Muscle of back (tissue), 11 donors: Measurements from ENCODE around the gene CNR2. TPM values are rescaled to one million over a fixed set of nuclear protein-coding genes. Genes with fewer than 3 reads are reported as not detected.
"Not testable (repeated sequence)": the region's sequence is repeated elsewhere in the genome, so short reads cannot be mapped to it uniquely, and the experiment has no call there.

Experiments
- DNase-seq, 3 donors: peaks; one replicate each; pipeline versions ENCODE4 v3.0.0 to v3.0.0-alpha.2; 2013
- polyA plus RNA-seq, 10 donors: library from polyadenylated mRNA; unstranded; fragments of 120-200 nt; gene quantifications; one replicate each; pipeline ENCODE4 v1.2.1, GENCODE V29; 2013; ENCODE audit not compliant: insufficient read length in 10 of 10

The CNR2 gene
- polyA plus RNA-seq, 10 donors, result 0.03 to 0.18 (median 0.06) TPM; not detected in 1

- no peak for DNase-seq
Measured at GRCh38 chr1:23836037-23836436, 77.1 kb downstream of the CNR2 start.

- not testable (repeated sequence) for DNase-seq
Measured at GRCh38 chr1:23834156-23834555, 79.0 kb downstream of the CNR2 start.

- no peak for DNase-seq
Measured at GRCh38 chr1:23827717-23828116, 85.4 kb downstream of the CNR2 start.

- not testable (repeated sequence) for DNase-seq
Measured at GRCh38 chr1:23826590-23826989, 86.6 kb downstream of the CNR2 start.

- peak in 1 of 3 donors; percentile 27 for DNase-seq
Measured at GRCh38 chr1:23825762-23826522, 87.2 kb downstream of the CNR2 start.

GRCh38 chr1:23825076-23825761, 87.9 kb downstream of the CNR2 start, which contains the start of gene HMGCL:
TSS of gene HMGCL (minus strand) at chr1:23825429. CDS start at chr1:23825415, 14 bp downstream.
- peak; percentile 90 to 97 (median 92) for DNase-seq

GRCh38 chr1:23824711-23825075, 88.5 kb downstream of the CNR2 start:
- DNase-seq, result no peak

- no peak for DNase-seq
Measured at GRCh38 chr1:23823767-23824166, 89.4 kb downstream of the CNR2 start.

Other genes starting within 250 kb of the CNR2 start
- gene RPL11, start 221.6 kb downstream of the CNR2 start, polyA plus RNA-seq, result 1,000 to 10,000 TPM; 2,591 to 3,347 (median 2,960) TPM
- gene ELOA, start 169.9 kb downstream of the CNR2 start, polyA plus RNA-seq, result 10 to 100 TPM; 24.3 to 34.9 (median 29.2) TPM
- 10 to 100 TPM; 34.6 to 43.7 (median 37.8) TPM for gene PITHD1, start 134.9 kb downstream of the CNR2 start, polyA plus RNA-seq
- gene LYPLA2, start 122.2 kb downstream of the CNR2 start, polyA plus RNA-seq, result 10 to 100 TPM; 26.3 to 43.4 (median 30.5) TPM
- 10 to 100 TPM; 16.1 to 23.6 (median 19.9) TPM for gene GALE, start 112.6 kb downstream of the CNR2 start, polyA plus RNA-seq
- gene HMGCL, start 87.9 kb downstream of the CNR2 start, polyA plus RNA-seq, result 10 to 100 TPM; 19.3 to 24.5 (median 22.9) TPM
- 10 to 100 TPM; 11.2 to 20.8 (median 14.0) TPM for gene FUCA1, start 45.1 kb downstream of the CNR2 start, polyA plus RNA-seq
- 100 to 1,000 TPM in 7 of 10 donors, 10 to 100 TPM in 3; 96.5 to 144 (median 104) TPM for gene PNRC2, start 46.5 kb upstream of the CNR2 start, polyA plus RNA-seq
- 100 to 1,000 TPM in 6 of 10 donors, 10 to 100 TPM in 4; 92.2 to 147 (median 121) TPM for gene SRSF10, start 67.0 kb upstream of the CNR2 start, polyA plus RNA-seq
- 100 to 1,000 TPM; 221 to 445 (median 363) TPM for gene MYOM3, start 198.8 kb upstream of the CNR2 start, polyA plus RNA-seq
- gene IL22RA1, start 229.8 kb upstream of the CNR2 start, polyA plus RNA-seq, result 1 to 10 TPM in 2 of 10 donors, under 1 TPM in 4, not detected in 4; 0.04 to 2.2 (median 0.11) TPM